HG03095 (cell line): ENCODE measurements around the gene ACSS2.

Source experiments
- ATAC-seq: cut with Tn5 transposase; IDR thresholded peaks from one replicate; pipeline ENCODE4 v1.9.1; 2021; ENCODE audit warnings: moderate library complexity; ENCODE audit not compliant: unreplicated experiment

ACSS2 gene

GRCh38 chr20:34876406-34877282 lies at the start of gene ACSS2:
Gene ACSS2 (plus strand): TSS chr20:34876612. CDS start chr20:34876646, 34 bp downstream.
- peak; percentile 29 for ATAC-seq

- no peak for ATAC-seq
Measured at GRCh38 chr20:34829191-34829590, 47.2 kb upstream of the ACSS2 start.

GRCh38 chr20:34831936-34832335 lies 44.5 kb upstream of the ACSS2 start:
- no peak for ATAC-seq

- no peak for ATAC-seq
Measured at GRCh38 chr20:34834459-34834893, 41.9 kb upstream of the ACSS2 start.

GRCh38 chr20:34842143-34842542 lies 34.3 kb upstream of the ACSS2 start:
- ATAC-seq = no peak

GRCh38 chr20:34843421-34843820 lies 33.0 kb upstream of the ACSS2 start:
- ATAC-seq = no peak

- no peak for ATAC-seq
Measured at GRCh38 chr20:34848597-34848996, 27.8 kb upstream of the ACSS2 start.

- ATAC-seq = no peak
Measured at GRCh38 chr20:34849778-34850177, 26.6 kb upstream of the ACSS2 start.

- ATAC-seq = no peak
Measured at GRCh38 chr20:34850969-34851368, 25.4 kb upstream of the ACSS2 start.

- ATAC-seq = no peak
Measured at GRCh38 chr20:34852298-34852697, 24.1 kb upstream of the ACSS2 start.

- ATAC-seq = no peak
Measured at GRCh38 chr20:34859367-34859766, 17.0 kb upstream of the ACSS2 start.

- ATAC-seq = no peak
Measured at GRCh38 chr20:34859826-34860545, 16.4 kb upstream of the ACSS2 start.

- ATAC-seq = no peak
Measured at GRCh38 chr20:34861386-34862084, 14.9 kb upstream of the ACSS2 start.

- no peak for ATAC-seq
Measured at GRCh38 chr20:34862724-34863123, 13.7 kb upstream of the ACSS2 start.

- no peak for ATAC-seq
Measured at GRCh38 chr20:34863421-34863965, 12.9 kb upstream of the ACSS2 start.

- ATAC-seq = no peak
Measured at GRCh38 chr20:34864216-34864615, 12.2 kb upstream of the ACSS2 start.

- ATAC-seq = no peak
Measured at GRCh38 chr20:34871320-34871926, 5.0 kb upstream of the ACSS2 start.

GRCh38 chr20:34871966-34872621 lies 4.3 kb upstream of the ACSS2 start:
- no peak for ATAC-seq

- peak; percentile 34 for ATAC-seq
Measured at GRCh38 chr20:34872622-34873224, 3.7 kb upstream of the ACSS2 start, which contains the start of gene GGT7. Gene GGT7 (minus strand): TSS chr20:34872856. CDS start chr20:34872815, 41 bp downstream.
